Epithelial cell of esophagus (primary cell): ENCODE results near the gene MYZAP.

Experiments used
- DNase-seq: peaks from one replicate; pipeline ENCODE4 v3.0.0; 2010; ENCODE audit warnings: low read depth
- H3K4me3 ChIP-seq: 2 replicates; pipeline ENCODE4 v1.5.1; 2011; ENCODE audit warnings: mild to moderate bottlenecking, low read length, control low read depth
- TF ChIP-seq, protein P1 (sequence below): IDR thresholded peaks from 2 replicates; pipeline ENCODE4 v1.5.1; 2011; ENCODE audit warnings: low read depth, mild to moderate bottlenecking, low read length, control low read depth, inconsistent platforms; ENCODE audit not compliant: insufficient read depth; ENCODE audit errors: missing control alignments

The MYZAP gene

DNA sequence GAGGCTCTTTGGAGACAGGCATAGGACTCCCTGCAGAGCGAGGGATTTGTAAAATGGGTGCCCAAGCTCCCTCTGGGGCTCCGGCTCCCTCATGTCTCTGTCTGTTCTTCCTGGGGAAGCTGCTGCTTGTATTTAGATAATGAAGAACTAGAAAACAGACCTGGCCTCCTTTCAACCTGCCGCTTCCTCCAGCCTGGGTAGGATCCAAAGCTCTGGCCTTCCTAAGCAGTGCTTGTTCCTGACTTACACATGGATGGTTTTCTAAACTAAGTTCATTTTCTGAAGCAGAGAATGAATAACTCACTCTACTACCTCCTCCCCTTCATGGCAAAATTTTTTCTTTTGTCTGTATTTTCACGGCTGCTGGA is 36.9 kb upstream of the MYZAP start:
- no peak overlapping the region for H3K4me3 ChIP-seq
- no peak for DNase-seq
- TF ChIP-seq, protein P1, sequence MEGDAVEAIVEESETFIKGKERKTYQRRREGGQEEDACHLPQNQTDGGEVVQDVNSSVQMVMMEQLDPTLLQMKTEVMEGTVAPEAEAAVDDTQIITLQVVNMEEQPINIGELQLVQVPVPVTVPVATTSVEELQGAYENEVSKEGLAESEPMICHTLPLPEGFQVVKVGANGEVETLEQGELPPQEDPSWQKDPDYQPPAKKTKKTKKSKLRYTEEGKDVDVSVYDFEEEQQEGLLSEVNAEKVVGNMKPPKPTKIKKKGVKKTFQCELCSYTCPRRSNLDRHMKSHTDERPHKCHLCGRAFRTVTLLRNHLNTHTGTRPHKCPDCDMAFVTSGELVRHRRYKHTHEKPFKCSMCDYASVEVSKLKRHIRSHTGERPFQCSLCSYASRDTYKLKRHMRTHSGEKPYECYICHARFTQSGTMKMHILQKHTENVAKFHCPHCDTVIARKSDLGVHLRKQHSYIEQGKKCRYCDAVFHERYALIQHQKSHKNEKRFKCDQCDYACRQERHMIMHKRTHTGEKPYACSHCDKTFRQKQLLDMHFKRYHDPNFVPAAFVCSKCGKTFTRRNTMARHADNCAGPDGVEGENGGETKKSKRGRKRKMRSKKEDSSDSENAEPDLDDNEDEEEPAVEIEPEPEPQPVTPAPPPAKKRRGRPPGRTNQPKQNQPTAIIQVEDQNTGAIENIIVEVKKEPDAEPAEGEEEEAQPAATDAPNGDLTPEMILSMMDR = no peak

DNA sequence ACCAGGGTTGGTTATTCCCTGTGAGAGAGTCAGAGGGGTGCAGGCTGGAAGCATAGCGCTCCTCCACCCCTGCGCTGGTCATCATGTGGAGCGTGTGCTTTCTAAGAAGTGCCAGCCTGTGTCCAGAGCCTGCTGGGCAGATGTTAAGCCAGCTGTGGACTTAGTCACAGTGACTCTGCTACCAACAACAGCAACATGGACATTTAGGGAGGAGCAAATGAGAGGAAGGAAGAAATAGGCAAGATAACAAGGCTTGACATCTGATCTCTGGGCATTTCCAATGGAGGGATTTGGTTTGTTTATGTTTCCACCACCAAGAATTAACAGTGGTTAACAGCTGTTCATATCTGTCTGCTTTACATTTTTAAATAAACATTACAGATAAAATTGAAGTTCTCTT is 36.4 kb upstream of the MYZAP start:
- TF ChIP-seq, protein P1 = no peak
- H3K4me3 ChIP-seq = no peak overlapping the region
- no peak for DNase-seq

DNA sequence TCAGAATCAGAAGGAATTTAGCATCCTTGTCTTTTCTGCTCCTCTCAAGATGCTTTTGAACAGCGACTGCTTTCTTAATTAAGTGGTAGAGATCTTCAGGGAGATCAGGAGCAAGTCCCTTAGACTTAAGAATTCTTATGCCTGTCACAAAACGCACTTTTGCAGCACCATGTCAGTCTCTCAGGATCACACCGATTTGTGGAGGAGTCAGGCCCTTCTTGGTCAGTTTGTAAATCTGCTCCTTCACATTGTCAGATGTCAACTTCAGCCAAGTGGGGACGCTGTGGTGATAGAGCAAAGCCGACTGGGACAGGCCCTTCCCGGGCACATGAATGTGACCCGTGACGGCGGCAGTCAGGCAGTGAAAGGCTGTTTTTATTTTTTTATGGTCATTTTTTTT is 35.7 kb upstream of the MYZAP start:
- TF ChIP-seq, protein P1 = no peak
- H3K4me3 ChIP-seq = no peak overlapping the region
- DNase-seq = no peak

DNA sequence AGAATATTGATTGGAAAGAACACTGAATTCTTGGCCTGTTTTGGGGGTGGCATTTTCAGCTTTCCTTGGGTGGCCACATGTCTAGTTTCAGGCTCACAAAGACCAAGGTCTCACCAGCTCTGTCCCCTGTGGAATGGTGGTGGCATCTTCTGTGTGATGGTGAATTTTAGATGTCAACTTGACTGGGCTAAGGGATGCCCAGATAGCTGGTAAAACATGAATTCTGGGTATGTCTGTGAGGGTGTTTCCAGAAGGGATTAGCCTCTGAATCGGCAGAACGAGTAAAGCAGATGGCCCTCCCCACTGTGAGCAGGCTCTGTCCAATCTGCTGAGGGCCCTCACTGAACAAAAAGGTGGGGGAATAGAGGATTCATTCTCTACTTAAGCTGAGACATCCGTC is 34.4 kb upstream of the MYZAP start:
- no peak for DNase-seq
- no peak overlapping the region for H3K4me3 ChIP-seq
- TF ChIP-seq, protein P1 = no peak

DNA sequence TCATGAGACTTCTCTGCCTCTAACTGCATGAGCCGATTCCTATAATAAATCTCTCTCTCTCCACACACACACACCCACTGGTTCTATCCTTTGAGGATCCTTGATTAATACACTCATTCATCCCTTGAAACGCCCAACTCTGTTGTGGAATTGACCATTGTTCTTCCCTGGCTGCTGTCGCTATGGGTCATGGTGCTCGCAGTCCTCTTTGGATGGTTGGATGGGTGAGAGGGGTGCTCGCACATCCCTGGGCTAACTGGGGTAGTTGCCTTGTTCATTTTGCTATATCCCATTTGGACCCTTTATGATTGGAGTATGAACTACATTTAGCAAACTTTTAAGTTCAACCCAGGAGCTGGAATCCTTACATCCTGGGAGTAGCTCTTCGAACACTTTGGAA is 33.9 kb upstream of the MYZAP start:
- no peak overlapping the region for H3K4me3 ChIP-seq
- DNase-seq = no peak
- TF ChIP-seq, protein P1 = no peak

DNA sequence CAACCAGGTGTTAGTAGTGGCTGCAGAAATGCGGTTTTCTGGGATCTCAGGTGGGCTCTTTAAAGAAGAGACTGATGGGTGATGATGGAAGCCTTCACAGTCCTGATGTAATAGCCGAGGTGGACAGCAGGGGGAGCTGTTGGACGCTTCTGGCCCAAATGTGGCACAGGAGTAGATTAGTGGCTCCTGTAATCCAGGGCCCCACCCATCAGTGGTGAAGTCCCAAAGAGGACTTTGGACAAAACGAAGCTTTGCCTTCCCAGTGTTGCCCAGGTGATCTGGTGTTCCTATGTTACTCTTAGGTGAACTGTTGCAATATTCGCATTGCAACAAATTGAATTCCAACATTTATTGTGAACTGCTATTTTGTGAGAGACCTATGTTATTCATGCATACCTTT is 31.8 kb upstream of the MYZAP start:
- TF ChIP-seq, protein P1 = peak; percentile 95
- peak; percentile 63 for DNase-seq
- H3K4me3 ChIP-seq = no peak overlapping the region

DNA sequence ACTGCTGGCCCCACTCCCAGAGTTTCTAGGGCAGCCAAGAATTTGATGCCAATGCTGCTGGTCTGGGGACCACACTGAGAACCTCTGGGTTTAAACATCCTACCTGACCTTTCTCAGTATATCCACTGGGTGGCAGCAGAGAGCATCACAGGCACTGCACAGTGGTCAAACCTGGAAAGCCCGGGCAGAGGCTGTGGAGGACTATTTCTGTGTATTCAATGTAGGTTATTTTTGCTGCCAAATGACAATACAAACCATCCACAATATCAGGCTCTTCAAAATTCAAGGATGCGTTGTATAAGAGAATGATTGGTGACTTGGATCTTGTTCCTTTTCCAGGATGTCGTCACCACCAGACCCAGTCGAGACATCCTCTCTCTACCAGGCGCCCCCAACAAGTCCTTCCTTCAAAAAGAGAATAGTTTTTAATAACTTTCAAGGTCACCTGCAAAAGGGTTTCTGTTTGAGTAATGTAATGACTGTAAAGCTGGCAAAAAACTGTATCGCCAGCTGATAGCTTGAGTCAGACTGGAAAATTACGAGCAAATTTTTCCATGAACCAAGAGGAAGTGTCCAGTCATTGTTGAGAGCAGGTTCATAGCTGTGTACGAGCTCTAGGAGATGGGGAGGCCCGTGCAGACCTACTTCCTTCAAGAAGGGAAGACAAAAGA is 30.5 kb upstream of the MYZAP start:
- peak; percentile 74 for DNase-seq
- TF ChIP-seq, protein P1 = peak; percentile 94
- H3K4me3 ChIP-seq = no peak overlapping the region
